ENCODE measurements around the gene DNAJB12.

DNAJB12 gene

DNA sequence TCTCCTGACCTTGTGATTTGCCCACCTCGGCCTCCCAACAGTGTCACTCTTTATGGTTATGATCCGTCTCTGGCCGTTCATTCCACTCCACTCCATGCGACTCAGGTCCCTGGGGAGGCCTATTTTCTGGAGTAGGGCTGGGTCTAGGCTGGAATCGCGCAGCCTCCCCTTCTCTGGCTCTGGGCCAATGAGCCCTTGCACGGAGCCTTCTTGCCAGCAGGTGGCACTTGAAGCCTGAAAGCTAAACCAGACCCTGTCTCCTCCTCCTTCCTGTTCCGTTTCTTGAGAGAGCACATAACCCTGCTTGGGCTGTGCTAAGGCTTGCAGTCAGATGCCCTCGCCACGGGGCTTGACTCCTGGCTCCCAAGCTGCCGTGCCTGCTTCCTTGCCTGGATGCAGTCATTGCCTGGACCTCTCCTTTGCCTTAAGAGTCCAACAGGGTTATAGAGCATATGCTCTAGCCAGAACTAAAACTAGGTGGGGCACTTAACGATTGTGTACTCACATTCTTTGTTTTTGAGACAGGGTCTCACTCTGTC is 9.6 kb upstream of the DNAJB12 start (continued):
- TF ChIP-seq, protein P1, sequence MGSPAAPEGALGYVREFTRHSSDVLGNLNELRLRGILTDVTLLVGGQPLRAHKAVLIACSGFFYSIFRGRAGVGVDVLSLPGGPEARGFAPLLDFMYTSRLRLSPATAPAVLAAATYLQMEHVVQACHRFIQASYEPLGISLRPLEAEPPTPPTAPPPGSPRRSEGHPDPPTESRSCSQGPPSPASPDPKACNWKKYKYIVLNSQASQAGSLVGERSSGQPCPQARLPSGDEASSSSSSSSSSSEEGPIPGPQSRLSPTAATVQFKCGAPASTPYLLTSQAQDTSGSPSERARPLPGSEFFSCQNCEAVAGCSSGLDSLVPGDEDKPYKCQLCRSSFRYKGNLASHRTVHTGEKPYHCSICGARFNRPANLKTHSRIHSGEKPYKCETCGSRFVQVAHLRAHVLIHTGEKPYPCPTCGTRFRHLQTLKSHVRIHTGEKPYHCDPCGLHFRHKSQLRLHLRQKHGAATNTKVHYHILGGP (tag by site-specific recombination; IDR thresholded peaks at IDR 0.05): no peak; the same call in 1 of the 2 replicates
- TF ChIP-seq ZNF23 (tag by site-specific recombination; IDR thresholded peaks at IDR 0.05; ENCODE audit: borderline replicate concordance): no peak
- TF ChIP-seq ZNF37A (tag by site-specific recombination; IDR thresholded peaks at IDR 0.05): peak; percentile 57; the same call in 1 of the 2 replicates
- TF ChIP-seq, protein P2, sequence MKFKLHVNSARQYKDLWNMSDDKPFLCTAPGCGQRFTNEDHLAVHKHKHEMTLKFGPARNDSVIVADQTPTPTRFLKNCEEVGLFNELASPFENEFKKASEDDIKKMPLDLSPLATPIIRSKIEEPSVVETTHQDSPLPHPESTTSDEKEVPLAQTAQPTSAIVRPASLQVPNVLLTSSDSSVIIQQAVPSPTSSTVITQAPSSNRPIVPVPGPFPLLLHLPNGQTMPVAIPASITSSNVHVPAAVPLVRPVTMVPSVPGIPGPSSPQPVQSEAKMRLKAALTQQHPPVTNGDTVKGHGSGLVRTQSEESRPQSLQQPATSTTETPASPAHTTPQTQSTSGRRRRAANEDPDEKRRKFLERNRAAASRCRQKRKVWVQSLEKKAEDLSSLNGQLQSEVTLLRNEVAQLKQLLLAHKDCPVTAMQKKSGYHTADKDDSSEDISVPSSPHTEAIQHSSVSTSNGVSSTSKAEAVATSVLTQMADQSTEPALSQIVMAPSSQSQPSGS (tag by site-specific recombination; IDR thresholded peaks at IDR 0.05; ENCODE audit: low read depth): no peak
- no peak for TF ChIP-seq ZNF112 (tag by site-specific recombination; IDR thresholded peaks at IDR 0.05)
- peak; percentile 99 for TF ChIP-seq ZSCAN30 (tag by site-specific recombination; IDR thresholded peaks at IDR 0.05)
- TF ChIP-seq, protein P3, sequence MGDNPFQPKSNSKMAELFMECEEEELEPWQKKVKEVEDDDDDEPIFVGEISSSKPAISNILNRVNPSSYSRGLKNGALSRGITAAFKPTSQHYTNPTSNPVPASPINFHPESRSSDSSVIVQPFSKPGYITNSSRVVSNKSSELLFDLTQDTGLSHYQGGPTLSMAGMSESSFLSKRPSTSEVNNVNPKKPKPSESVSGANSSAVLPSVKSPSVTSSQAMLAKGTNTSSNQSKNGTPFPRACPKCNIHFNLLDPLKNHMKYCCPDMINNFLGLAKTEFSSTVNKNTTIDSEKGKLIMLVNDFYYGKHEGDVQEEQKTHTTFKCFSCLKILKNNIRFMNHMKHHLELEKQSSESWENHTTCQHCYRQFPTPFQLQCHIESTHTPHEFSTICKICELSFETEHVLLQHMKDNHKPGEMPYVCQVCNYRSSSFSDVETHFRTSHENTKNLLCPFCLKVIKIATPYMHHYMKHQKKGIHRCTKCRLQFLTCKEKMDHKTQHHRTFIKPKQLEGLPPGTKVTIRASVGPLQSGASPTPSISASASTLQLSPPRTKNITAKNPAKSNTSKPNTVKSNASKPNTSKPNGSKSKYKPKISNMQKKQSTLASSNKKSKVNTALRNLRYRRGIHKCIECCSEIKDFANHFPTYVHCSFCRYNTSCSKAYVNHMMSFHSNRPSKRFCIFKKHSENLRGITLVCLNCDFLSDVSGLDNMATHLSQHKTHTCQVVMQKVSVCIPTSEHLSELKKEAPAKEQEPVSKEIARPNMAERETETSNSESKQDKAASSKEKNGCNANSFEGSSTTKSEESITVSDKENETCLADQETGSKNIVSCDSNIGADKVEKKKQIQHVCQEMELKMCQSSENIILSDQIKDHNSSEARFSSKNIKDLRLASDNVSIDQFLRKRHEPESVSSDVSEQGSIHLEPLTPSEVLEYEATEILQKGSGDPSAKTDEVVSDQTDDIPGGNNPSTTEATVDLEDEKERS (tag by site-specific recombination; IDR thresholded peaks at IDR 0.05): no peak
- TF ChIP-seq ZNF121 (tag by site-specific recombination; IDR thresholded peaks at IDR 0.05): no peak
- TF ChIP-seq ZSCAN16 (tag by site-specific recombination; IDR thresholded peaks at IDR 0.05): no peak
- TF ChIP-seq ZNF416 (tag by site-specific recombination; IDR thresholded peaks at IDR 0.05): no peak
- TF ChIP-seq ZNF658 (tag by site-specific recombination; IDR thresholded peaks at IDR 0.05): no peak
- TF ChIP-seq ZNF670 (tag by site-specific recombination; IDR thresholded peaks at IDR 0.05; ENCODE audit: low read depth): no peak
- no peak for TF ChIP-seq BCL11B (tag by site-specific recombination; IDR thresholded peaks at IDR 0.05; ENCODE audit: low read depth)
- TF ChIP-seq SETDB1 (IDR thresholded peaks at IDR 0.05; ENCODE audit: insufficient read length, low read length): peak; percentile 13
- TF ChIP-seq OVOL3 (tag by site-specific recombination; IDR thresholded peaks at IDR 0.05): no peak
- no peak for TF ChIP-seq ZSCAN23 (tag by site-specific recombination; IDR thresholded peaks at IDR 0.05)
- no peak for TF ChIP-seq ZNF138 (tag by site-specific recombination; IDR thresholded peaks at IDR 0.05; ENCODE audit: borderline replicate concordance)
- TF ChIP-seq, protein P4, sequence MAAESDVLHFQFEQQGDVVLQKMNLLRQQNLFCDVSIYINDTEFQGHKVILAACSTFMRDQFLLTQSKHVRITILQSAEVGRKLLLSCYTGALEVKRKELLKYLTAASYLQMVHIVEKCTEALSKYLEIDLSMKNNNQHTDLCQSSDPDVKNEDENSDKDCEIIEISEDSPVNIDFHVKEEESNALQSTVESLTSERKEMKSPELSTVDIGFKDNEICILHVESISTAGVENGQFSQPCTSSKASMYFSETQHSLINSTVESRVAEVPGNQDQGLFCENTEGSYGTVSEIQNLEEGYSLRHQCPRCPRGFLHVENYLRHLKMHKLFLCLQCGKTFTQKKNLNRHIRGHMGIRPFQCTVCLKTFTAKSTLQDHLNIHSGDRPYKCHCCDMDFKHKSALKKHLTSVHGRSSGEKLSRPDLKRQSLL (tag by site-specific recombination; IDR thresholded peaks at IDR 0.05): peak; percentile 74
- TF ChIP-seq ZBTB48 (tag by site-specific recombination; IDR thresholded peaks at IDR 0.05): peak; percentile 80
- no peak for TF ChIP-seq ZNF747 (tag by site-specific recombination; IDR thresholded peaks at IDR 0.05)
- TF ChIP-seq, protein P5, sequence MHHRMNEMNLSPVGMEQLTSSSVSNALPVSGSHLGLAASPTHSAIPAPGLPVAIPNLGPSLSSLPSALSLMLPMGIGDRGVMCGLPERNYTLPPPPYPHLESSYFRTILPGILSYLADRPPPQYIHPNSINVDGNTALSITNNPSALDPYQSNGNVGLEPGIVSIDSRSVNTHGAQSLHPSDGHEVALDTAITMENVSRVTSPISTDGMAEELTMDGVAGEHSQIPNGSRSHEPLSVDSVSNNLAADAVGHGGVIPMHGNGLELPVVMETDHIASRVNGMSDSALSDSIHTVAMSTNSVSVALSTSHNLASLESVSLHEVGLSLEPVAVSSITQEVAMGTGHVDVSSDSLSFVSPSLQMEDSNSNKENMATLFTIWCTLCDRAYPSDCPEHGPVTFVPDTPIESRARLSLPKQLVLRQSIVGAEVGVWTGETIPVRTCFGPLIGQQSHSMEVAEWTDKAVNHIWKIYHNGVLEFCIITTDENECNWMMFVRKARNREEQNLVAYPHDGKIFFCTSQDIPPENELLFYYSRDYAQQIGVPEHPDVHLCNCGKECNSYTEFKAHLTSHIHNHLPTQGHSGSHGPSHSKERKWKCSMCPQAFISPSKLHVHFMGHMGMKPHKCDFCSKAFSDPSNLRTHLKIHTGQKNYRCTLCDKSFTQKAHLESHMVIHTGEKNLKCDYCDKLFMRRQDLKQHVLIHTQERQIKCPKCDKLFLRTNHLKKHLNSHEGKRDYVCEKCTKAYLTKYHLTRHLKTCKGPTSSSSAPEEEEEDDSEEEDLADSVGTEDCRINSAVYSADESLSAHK (tag by site-specific recombination; IDR thresholded peaks at IDR 0.05): no peak
- TF ChIP-seq HOXA7 (CRISPR knock-in tag; IDR thresholded peaks at IDR 0.05; ENCODE audit: borderline replicate concordance): no peak
- peak; percentile 59; the same call in 1 of the 2 replicates for TF ChIP-seq ZNF341 (tag by site-specific recombination; IDR thresholded peaks at IDR 0.05; ENCODE audit: low read depth)
- TF ChIP-seq ZNF324 (tag by site-specific recombination; IDR thresholded peaks at IDR 0.05): peak; percentile 61; the same call in 1 of the 2 replicates
- no peak for TF ChIP-seq ZNF664 (tag by site-specific recombination; IDR thresholded peaks at IDR 0.05)
- TF ChIP-seq, protein P6, sequence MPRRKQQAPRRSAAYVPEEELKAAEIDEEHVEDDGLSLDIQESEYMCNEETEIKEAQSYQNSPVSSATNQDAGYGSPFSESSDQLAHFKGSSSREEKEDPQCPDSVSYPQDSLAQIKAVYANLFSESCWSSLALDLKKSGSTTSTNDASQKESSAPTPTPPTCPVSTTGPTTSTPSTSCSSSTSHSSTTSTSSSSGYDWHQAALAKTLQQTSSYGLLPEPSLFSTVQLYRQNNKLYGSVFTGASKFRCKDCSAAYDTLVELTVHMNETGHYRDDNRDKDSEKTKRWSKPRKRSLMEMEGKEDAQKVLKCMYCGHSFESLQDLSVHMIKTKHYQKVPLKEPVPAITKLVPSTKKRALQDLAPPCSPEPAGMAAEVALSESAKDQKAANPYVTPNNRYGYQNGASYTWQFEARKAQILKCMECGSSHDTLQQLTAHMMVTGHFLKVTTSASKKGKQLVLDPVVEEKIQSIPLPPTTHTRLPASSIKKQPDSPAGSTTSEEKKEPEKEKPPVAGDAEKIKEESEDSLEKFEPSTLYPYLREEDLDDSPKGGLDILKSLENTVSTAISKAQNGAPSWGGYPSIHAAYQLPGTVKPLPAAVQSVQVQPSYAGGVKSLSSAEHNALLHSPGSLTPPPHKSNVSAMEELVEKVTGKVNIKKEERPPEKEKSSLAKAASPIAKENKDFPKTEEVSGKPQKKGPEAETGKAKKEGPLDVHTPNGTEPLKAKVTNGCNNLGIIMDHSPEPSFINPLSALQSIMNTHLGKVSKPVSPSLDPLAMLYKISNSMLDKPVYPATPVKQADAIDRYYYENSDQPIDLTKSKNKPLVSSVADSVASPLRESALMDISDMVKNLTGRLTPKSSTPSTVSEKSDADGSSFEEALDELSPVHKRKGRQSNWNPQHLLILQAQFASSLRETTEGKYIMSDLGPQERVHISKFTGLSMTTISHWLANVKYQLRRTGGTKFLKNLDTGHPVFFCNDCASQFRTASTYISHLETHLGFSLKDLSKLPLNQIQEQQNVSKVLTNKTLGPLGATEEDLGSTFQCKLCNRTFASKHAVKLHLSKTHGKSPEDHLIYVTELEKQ (tag by site-specific recombination; IDR thresholded peaks at IDR 0.05; ENCODE audit: borderline replicate concordance): no peak
- no peak for TF ChIP-seq ZNF624 (tag by site-specific recombination; IDR thresholded peaks at IDR 0.05)
